HepG2 (cell line): ENCODE measurements around the gene OSGIN1. TPM values are rescaled to one million over a fixed set of nuclear protein-coding genes. Genes with fewer than 3 reads are reported as not detected.

Experiments
- ATAC-seq: fragments of 200-7000 bp; cut with Tn5 transposase; 3 replicates; pipeline ENCODE4 v1.9.1; 2020; ENCODE audit warnings: mild to moderate bottlenecking, moderate library complexity
- BruUV-seq: library from RNA; stranded (reverse); fragments of 400-500 nt; replicated peaks from 2 replicates; lab custom pipeline; 2021; lab: Mats Ljungman, UMichigan
- CTCF ChIA-PET: fragments of 300-600 bp; formaldehyde crosslinking; extraction: SDS; loops from one replicate; lab custom pipeline; 2021; ENCODE audit warnings: low total read pairs, inconsistent platforms, low intra/inter-chr PET ratio; lab: Yijun Ruan, JAX
- POLR2A ChIA-PET: fragments of 350-600 bp; sonication (Branson Sonifier 250); formaldehyde crosslinking; loops from one replicate; lab custom pipeline; 2020; ENCODE audit warnings: antibody characterized with exemption, inconsistent platforms; lab: Yijun Ruan, JAX
- DNase-seq: peaks from one replicate; pipeline ENCODE4 v3.0.0-alpha.2; 2015; ENCODE audit warnings: low spot score
- FAIRE-seq: peaks from 3 replicates; lab custom pipeline; 2011; peaks lifted over from hg19 to GRCh38; lab: Jason Lieb, UNC
- H2AFZ ChIP-seq: one replicate; pipeline ENCODE4 v1.6.1; 2011; ENCODE audit warnings: low read length, inconsistent platforms
- H3K27ac ChIP-seq: fragments of 300-600 bp; 3 replicates; pipeline ENCODE4 v1.8.0; 2011; ENCODE audit warnings: mixed run types, mild to moderate bottlenecking, mixed read lengths, low read length, inconsistent platforms; ENCODE audit not compliant: insufficient read depth; ENCODE audit errors: extremely low read length
- H3K27me3 ChIP-seq, 2 experiments: fragments of 200-600 bp in 1 of 2; 2 replicates in 1 of 2; 3 replicates in 1 of 2; pipeline versions ENCODE4 v1.6.0 to v1.8.0; 2011; ENCODE audit warnings: low read length in 2 of 2, mild to moderate bottlenecking in 2 of 2, moderate library complexity in 2 of 2, inconsistent platforms in 1 of 2; ENCODE audit not compliant: insufficient read depth in 2 of 2, control insufficient read depth in 1 of 2
- H3K36me3 ChIP-seq, 2 experiments: fragments of 200-600 bp in 1 of 2; replicated peaks in 1 of 2; 2 replicates in 1 of 2; 3 replicates in 1 of 2; pipeline versions ENCODE4 v1.5.1 to v1.8.0; 2011; ENCODE audit warnings: low read length in 2 of 2, inconsistent platforms in 1 of 2; ENCODE audit not compliant: insufficient read depth in 2 of 2, control insufficient read depth in 1 of 2
- H3K4me1 ChIP-seq: 2 replicates; pipeline ENCODE4 v1.5.1; 2012; ENCODE audit warnings: low read length, inconsistent platforms; ENCODE audit not compliant: insufficient read depth
- H3K4me2 ChIP-seq: 2 replicates; pipeline ENCODE4 v1.6.0; 2011; ENCODE audit warnings: low read depth, low read length, inconsistent platforms
- H3K4me3 ChIP-seq, 3 experiments: fragments of 200-600 bp in 1 of 3; sonication (generic), shearing (Covaris generic) in 1 of 3; replicated peaks in 1 of 3; 2 replicates each; pipeline ENCODE4 v1.5.1; 2011 to 2016; ENCODE audit warnings: low read length in 3 of 3, inconsistent platforms in 2 of 3, low read depth in 2 of 3, mild to moderate bottlenecking in 2 of 3, control low read depth in 1 of 3, mixed read lengths in 1 of 3; ENCODE audit not compliant: insufficient read depth in 1 of 3
- H3K79me2 ChIP-seq: one replicate; pipeline ENCODE4 v1.6.1; 2011; ENCODE audit warnings: low read length, inconsistent platforms; ENCODE audit not compliant: insufficient read depth
- H3K9ac ChIP-seq: 2 replicates; pipeline ENCODE4 v1.6.0; 2011; ENCODE audit warnings: mild to moderate bottlenecking, low read depth, low read length, inconsistent platforms; ENCODE audit not compliant: insufficient read depth
- H3K9me3 ChIP-seq: 2 replicates; pipeline ENCODE4 v1.5.1; 2012; ENCODE audit warnings: mild to moderate bottlenecking, low read length
- H4K20me1 ChIP-seq: 2 replicates; pipeline ENCODE4 v1.6.0; 2011; ENCODE audit warnings: inconsistent platforms, mild to moderate bottlenecking, low read length, moderate library complexity; ENCODE audit not compliant: insufficient read depth
- EZH2 ChIP-seq: conservative IDR thresholded peaks from 2 replicates; pipeline ENCODE4 v1.6.1; 2012; ENCODE audit warnings: mild to moderate bottlenecking, low read depth, low read length, moderate library complexity
- HDAC2 ChIP-seq: sonication (generic); formaldehyde crosslinking; IDR thresholded peaks from 2 replicates; pipeline ENCODE4 v1.4.0; 2020; ENCODE audit warnings: missing genetic modification reagents
- HNRNPLL ChIP-seq: fragments of 200-400 bp; formaldehyde crosslinking; IDR thresholded peaks from 2 replicates; pipeline ENCODE4 v1.6.1; 2017; ENCODE audit warnings: mild to moderate bottlenecking, low read depth, low read length; ENCODE audit not compliant: poor library complexity, severe bottlenecking
- MEIS1 ChIP-seq: sonication (generic); formaldehyde crosslinking; IDR thresholded peaks from 2 replicates; pipeline ENCODE4 v1.9.0; 2021; ENCODE audit warnings: mild to moderate bottlenecking, missing genetic modification reagents, moderate library complexity, borderline replicate concordance
- TBP ChIP-seq: sonication (generic); formaldehyde crosslinking; IDR thresholded peaks from 2 replicates; pipeline ENCODE4 v1.5.0; 2020; ENCODE audit warnings: missing genetic modification reagents
- ZNF335 ChIP-seq: sonication (generic); formaldehyde crosslinking; IDR thresholded peaks from 2 replicates; pipeline ENCODE4 v1.4.0; 2020; ENCODE audit warnings: missing genetic modification reagents
- WGBS: methylation state at CpG from one replicate; pipeline ENCODE4 v1.1.6; 2017; ENCODE audit warnings: low lambda C conversion rate; 5-methylcytosine and 5-hydroxymethylcytosine counted together
- in situ Hi-C: cut with HindIII; loops from 2 replicates; pipeline ENCODE4 v1.10.0; 2017; ENCODE audit warnings: low pct_unique_long_range_greater_than_20kb; ENCODE audit not compliant: extremely low pct_ligation_motif_present
- intact Hi-C: fragments of 100-400 bp; cut with micrococcal nuclease; formaldehyde crosslinking; loops from one replicate; pipeline ENCODE4 v1.10.0; 2022; ENCODE audit not compliant: unreplicated experiment
- polyA plus RNA-seq, 8 experiments: library from polyadenylated mRNA; depleted of rRNA in 3 of 8; stranded (reverse) in 7 of 8; unstranded in 1 of 8; fragments of >200 nt; fragmentation: Illumina TruSeq in 4 of 8; extraction: Trizol in 4 of 8; gene quantifications; 2 replicates each; pipeline versions ENCODE4 v1.2.1 to v1.2.3, GENCODE V29; 2011 to 2016; ENCODE audit warnings: low read depth in 4 of 8, missing spikeins in 1 of 8, mixed read lengths in 1 of 8; ENCODE audit not compliant: insufficient read depth in 1 of 8
- total RNA-seq, 5 experiments: library from RNA; depleted of rRNA; stranded (reverse); fragments of >200 nt; fragmentation: Illumina TruSeq; extraction: Trizol; gene quantifications; 2 replicates each; pipeline ENCODE4 v1.2.3, GENCODE V29; 2016; ENCODE audit warnings: low read depth in 1 of 5

Gene OSGIN1
- total and polyA plus RNA-seq, 2 of the 13 experiments (the other 11 are each of a cell fraction or from before 2014, with no cell fraction given): 20.5 to 27.1 TPM

- TF ChIP-seq HDAC2 (CRISPR knock-in tag): 0 out of 2 replicates have a peak, but pooled peaks have one; percentile 17
- TF ChIP-seq, all 625 proteins: peak for 15
These were observed 24.5 kb upstream of the OSGIN1 start (continued) for GRCh38 chr16:83928341-83929055.

GRCh38 chr16:83929811-83930555, 23.1 kb upstream of the OSGIN1 start:
- 0 out of 2 replicates have a peak overlapping the region, but pooled peaks have one; percentile 20 for H3K4me2 ChIP-seq
- H2AFZ ChIP-seq: no peak overlapping the region
- H3K9me3 ChIP-seq: no peaks in the 10 kb centered on the region
- intact Hi-C loops (loop anchor here (2.0 kb wide), 1 partner anchor 13 kb away; no protein-coding TSS in a partner anchor), in situ Hi-C loops (loop anchor here (10.0 kb wide), 1 partner anchor 115 kb away; the partner anchor contains the start of gene SLC38A8)
- H3K36me3 ChIP-seq: no peaks in the 10 kb centered on the region
- no TSS peak for BruUV-seq
- DNase-seq: no peak
- no peak overlapping the region for H3K9ac ChIP-seq
- H4K20me1 ChIP-seq: no peaks in the 10 kb centered on the region
- WGBS: 22% methylated on average over 17 of the region's 17 CpGs
- no peak overlapping the region for H3K27ac ChIP-seq
- H3K27me3 ChIP-seq: peaks cover 4 to 47% of the 10 kb centered on the region in 2 experiments; a peak in 4 of 5 replicates
- peak; percentile 39 for TF ChIP-seq HNRNPLL
- no peak for TF ChIP-seq ZNF335 (CRISPR knock-in tag)
- no peak for TF ChIP-seq MEIS1 (CRISPR knock-in tag)
- no peak for TF ChIP-seq TBP (CRISPR knock-in tag)
- 0 out of 2 replicates have a peak, but pooled peaks have one; percentile 39 for TF ChIP-seq EZH2
- TF ChIP-seq, all 625 proteins: peak for 2
- no peaks in the 10 kb centered on the region for H3K79me2 ChIP-seq
- ATAC-seq: no peak
- peak; percentile 26 for FAIRE-seq
- H3K4me1 ChIP-seq: peaks cover 45% of the 10 kb centered on the region
- H3K4me3 ChIP-seq: no peak overlapping the region
- CTCF ChIA-PET: no interaction called here
- POLR2A ChIA-PET: interaction anchor here (1.3 to 5.4 kb wide), 3 partner anchors 8 to 24 kb away, joined by 4 to 46 read pairs (median 5); partner anchors contain the start of gene OSGIN1
